Suppressor macrophage treated with lipopolysaccharide for 4 hours (primary cell): ENCODE results near the gene KRTAP9-2.
"Not testable (repeated sequence)": the region's sequence is repeated elsewhere in the genome, so short reads cannot be mapped to it uniquely, and the experiment has no call there.

Source experiments
- DNase-seq: peaks from one replicate; pipeline ENCODE4 v3.0.0-alpha.2; 2020

Gene KRTAP9-2

GRCh38 chr17:41226598-41227095 lies at the start of gene KRTAP9-2:
Gene KRTAP9-2, plus strand, starts transcription at chr17:41226648. Its CDS starts 7 bp downstream, at chr17:41226655.
- DNase-seq = not testable (repeated sequence)

- peak; percentile 38 for DNase-seq
Measured at GRCh38 chr17:41176744-41177387, 49.6 kb upstream of the KRTAP9-2 start.

GRCh38 chr17:41177727-41178271 lies 48.6 kb upstream of the KRTAP9-2 start, which contains the start of gene KRTAP4-2:
Gene KRTAP4-2, minus strand, starts transcription at chr17:41178221. Its CDS starts 57 bp downstream, at chr17:41178164.
- no peak for DNase-seq

- DNase-seq = peak; percentile 76
Measured at GRCh38 chr17:41178341-41178740, 48.1 kb upstream of the KRTAP9-2 start.

GRCh38 chr17:41178843-41179616 lies 47.4 kb upstream of the KRTAP9-2 start:
- peak; percentile 5 for DNase-seq

GRCh38 chr17:41184480-41184961 lies 41.9 kb upstream of the KRTAP9-2 start, which contains the start of gene KRTAP4-1:
Gene KRTAP4-1, minus strand, starts transcription at chr17:41184911. Its CDS starts 57 bp downstream, at chr17:41184854.
- DNase-seq = no peak

GRCh38 chr17:41185001-41185400 lies 41.4 kb upstream of the KRTAP9-2 start:
- no peak for DNase-seq

- DNase-seq = no peak
Measured at GRCh38 chr17:41186872-41187271, 39.6 kb upstream of the KRTAP9-2 start.

- not testable (repeated sequence) for DNase-seq
Measured at GRCh38 chr17:41189837-41190318, 36.6 kb upstream of the KRTAP9-2 start, which contains the start of gene KRTAP9-1. Gene KRTAP9-1, plus strand, starts transcription at chr17:41189887. Its CDS starts 0 bp downstream, at chr17:41189887.

- DNase-seq = no peak
Measured at GRCh38 chr17:41190328-41190727, 36.1 kb upstream of the KRTAP9-2 start.

GRCh38 chr17:41196068-41196467 lies 30.4 kb upstream of the KRTAP9-2 start:
- no peak for DNase-seq

GRCh38 chr17:41199421-41200078 lies 26.9 kb upstream of the KRTAP9-2 start:
- DNase-seq = no peak

GRCh38 chr17:41211845-41212466 lies 14.5 kb upstream of the KRTAP9-2 start:
- no peak for DNase-seq

GRCh38 chr17:41212524-41213169 lies 13.8 kb upstream of the KRTAP9-2 start:
- no peak for DNase-seq

- no peak for DNase-seq
Measured at GRCh38 chr17:41215681-41216080, 10.8 kb upstream of the KRTAP9-2 start.

- DNase-seq = no peak
Measured at GRCh38 chr17:41223821-41224220, 2.6 kb upstream of the KRTAP9-2 start.

- no peak for DNase-seq
Measured at GRCh38 chr17:41226051-41226450, 397 bp upstream of the KRTAP9-2 start.

- no peak for DNase-seq
Measured at GRCh38 chr17:41230094-41230493, 3.6 kb downstream of the KRTAP9-2 start.

GRCh38 chr17:41231731-41232130 lies 5.3 kb downstream of the KRTAP9-2 start:
- DNase-seq = no peak

GRCh38 chr17:41232399-41233105 lies 6.1 kb downstream of the KRTAP9-2 start, which contains the start of gene KRTAP9-3:
Gene KRTAP9-3, plus strand, starts transcription at chr17:41232449. Its CDS starts 53 bp downstream, at chr17:41232502.
- DNase-seq = not testable (repeated sequence)

GRCh38 chr17:41237116-41237515 lies 10.7 kb downstream of the KRTAP9-2 start:
- DNase-seq = not testable (repeated sequence)
